ENCODE data around the gene DUT. TPM values are rescaled to one million over a fixed set of nuclear protein-coding genes. Genes with fewer than 3 reads are reported as not detected.
"Not testable (repeated sequence)": the region's sequence is repeated elsewhere in the genome, so short reads cannot be mapped to it uniquely, and the experiment has no call there.

The DUT gene
- polyA plus RNA-seq, 6 donors from 2014 or later = 106 to 117 (median 112) TPM

DNA sequence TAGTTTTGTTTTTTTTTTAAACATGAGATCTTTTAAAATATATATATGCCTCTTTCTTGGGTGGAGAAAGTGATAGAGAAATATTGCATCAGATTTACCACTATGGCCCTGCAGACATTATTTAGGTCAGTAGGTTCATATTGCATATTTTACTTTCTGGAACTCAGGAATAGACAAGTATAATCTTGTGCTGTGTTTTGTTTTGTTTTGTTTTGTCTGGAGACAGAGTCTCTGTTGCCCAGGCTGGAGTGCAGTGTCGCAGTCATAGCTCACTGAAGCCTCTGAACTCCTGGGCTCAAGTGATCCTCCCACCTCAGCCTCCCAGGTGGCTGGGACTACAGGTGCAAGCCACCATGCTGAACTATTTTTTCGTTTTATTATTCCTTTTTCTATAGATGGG lies 21.5 kb upstream of the DUT start:
- no peak overlapping the region for H3K4me3 Mint-ChIP-seq
- H3K36me3 Mint-ChIP-seq = no peaks in the 10 kb centered on the region
- H3K9me3 Mint-ChIP-seq = no peaks in the 10 kb centered on the region
- no peak overlapping the region for H3K27ac Mint-ChIP-seq
- no peaks in the 10 kb centered on the region for H3K27me3 Mint-ChIP-seq
- ATAC-seq (ENCODE audit: low read depth in 2 of 2) = no peak
- no peaks in the 10 kb centered on the region for H3K4me1 Mint-ChIP-seq
- DNase-seq = no peak

DNA sequence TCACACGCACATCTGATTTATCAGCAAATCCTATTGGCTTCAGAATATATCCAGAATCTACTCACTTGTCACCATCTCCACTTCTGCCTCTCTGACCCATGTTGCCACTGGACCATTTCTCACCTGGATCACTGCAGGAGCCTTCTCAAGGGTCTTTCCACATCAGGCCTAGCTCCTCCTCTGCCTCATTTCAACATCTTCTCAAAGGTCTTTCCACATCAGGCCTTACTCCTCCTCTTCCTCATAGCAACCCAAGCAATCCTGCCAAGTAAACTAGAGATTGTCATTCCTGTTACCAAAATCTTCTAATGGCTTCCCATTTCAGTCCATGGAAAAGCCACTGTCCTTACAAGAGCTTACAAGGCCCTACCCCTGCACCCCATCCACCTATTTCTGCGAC lies 18.0 kb upstream of the DUT start:
- Mint-ChIP-seq H3K27me3 (no peaks in the 10 kb centered on the region), H3K27ac (peak overlapping the region in 1 of 6 donors; percentile 12), H3K9me3 (no peaks in the 10 kb centered on the region), H3K36me3 (no peaks in the 10 kb centered on the region), H3K4me3 (no peak overlapping the region), H3K4me1 (no peaks in the 10 kb centered on the region)
- DNase-seq (no peak), ATAC-seq (ENCODE audit: low read depth in 2 of 2) (no peak)

DNA sequence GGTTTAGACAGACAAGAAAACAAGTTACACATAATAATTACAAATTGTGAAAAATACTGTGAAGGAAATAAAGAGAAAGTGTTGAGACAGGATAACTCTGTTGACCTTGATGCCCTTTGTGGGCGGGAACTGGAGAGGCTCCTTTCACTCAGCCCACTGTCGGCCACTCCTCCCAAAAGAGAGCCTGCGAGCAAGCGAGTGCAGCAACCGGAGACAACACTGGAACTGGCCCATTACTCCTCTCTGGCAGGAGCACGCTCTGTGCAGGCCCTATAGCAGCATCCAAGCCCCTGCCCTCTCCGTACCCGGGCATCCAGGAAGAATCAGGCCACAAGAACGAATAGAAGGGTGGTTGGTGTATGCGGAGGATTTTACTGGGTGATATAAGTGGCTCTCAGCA lies 16.2 kb upstream of the DUT start:
- H3K9me3 Mint-ChIP-seq = no peaks in the 10 kb centered on the region
- no peak for ATAC-seq (ENCODE audit: low read depth in 2 of 2)
- no peak overlapping the region for H3K27ac Mint-ChIP-seq
- no peaks in the 10 kb centered on the region for H3K36me3 Mint-ChIP-seq
- no peaks in the 10 kb centered on the region for H3K27me3 Mint-ChIP-seq
- DNase-seq = no peak
- no peak overlapping the region for H3K4me3 Mint-ChIP-seq
- no peaks in the 10 kb centered on the region for H3K4me1 Mint-ChIP-seq

DNA sequence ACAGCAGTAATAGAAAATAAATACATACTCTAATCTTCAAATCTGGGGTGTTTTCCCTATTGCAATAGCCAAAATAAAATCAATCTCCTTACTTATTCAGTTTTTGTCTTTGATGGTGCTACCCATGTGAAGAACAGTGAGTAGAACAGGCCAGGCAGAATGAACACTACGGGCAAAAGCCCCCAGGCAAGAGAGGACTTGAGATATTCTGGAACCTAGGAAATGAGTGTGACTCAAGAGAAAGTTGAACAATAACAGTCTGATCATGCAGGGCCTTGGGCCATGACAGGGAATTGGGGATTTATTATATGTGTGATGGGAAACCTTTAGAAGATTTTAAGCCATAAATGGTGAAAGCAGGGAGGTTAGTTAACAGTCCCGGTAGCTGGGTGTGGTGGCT lies 14.0 kb upstream of the DUT start:
- H3K36me3 Mint-ChIP-seq = no peaks in the 10 kb centered on the region
- no peaks in the 10 kb centered on the region for H3K4me1 Mint-ChIP-seq
- H3K4me3 Mint-ChIP-seq = no peak overlapping the region
- ATAC-seq (ENCODE audit: low read depth in 2 of 2) (no peak), DNase-seq (no peak)
- peak overlapping the region in 1 of 6 donors; percentile 55 for H3K27ac Mint-ChIP-seq
- H3K27me3 Mint-ChIP-seq = no peaks in the 10 kb centered on the region
- no peaks in the 10 kb centered on the region for H3K9me3 Mint-ChIP-seq

DNA sequence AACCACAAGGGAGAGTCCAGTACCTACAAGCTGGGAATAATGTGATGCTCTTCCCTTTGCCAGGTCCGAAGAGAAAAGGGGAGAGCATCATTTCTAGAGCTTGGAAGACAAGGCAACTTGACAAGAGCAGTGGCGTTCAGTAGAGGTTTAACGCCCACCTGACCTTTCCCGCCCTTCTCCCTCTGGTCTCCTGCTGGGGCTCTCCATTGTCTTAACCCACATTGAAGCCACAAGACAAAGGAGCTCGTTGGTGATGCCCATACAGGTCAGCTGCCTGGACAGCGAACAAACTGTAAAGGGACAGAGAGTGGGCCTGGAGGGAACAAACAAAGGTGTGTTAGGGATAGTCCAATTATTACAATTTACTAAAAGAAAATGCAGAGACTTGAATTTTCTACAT lies 13.1 kb upstream of the DUT start:
- H3K4me1 Mint-ChIP-seq = no peaks in the 10 kb centered on the region
- DNase-seq (no peak), ATAC-seq (ENCODE audit: low read depth in 2 of 2) (no peak)
- no peak overlapping the region for H3K27ac Mint-ChIP-seq
- H3K9me3 Mint-ChIP-seq = no peaks in the 10 kb centered on the region
- H3K4me3 Mint-ChIP-seq = no peak overlapping the region
- no peaks in the 10 kb centered on the region for H3K27me3 Mint-ChIP-seq
- no peaks in the 10 kb centered on the region for H3K36me3 Mint-ChIP-seq

DNA sequence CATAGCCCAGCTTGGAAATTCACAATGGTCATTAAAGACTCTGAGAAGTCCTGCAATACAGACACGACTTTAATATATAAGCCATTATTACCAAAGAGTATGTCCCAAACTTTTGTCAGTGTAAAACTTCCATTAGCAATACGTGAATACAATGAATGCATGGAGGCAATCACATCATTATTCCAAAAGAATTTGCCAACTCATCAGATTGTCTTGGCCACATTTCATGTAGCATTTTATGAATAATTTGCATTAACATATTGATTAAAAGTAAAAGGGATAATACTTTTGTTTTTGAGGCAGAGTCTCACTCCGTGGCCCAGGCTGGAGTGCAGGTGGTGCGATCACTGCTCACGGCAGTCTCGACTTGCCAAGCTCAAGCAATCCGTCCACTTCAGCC lies 7.9 kb upstream of the DUT start:
- H3K4me1 Mint-ChIP-seq = peaks cover 7 to 10% (median 8%) of the 10 kb centered on the region in 3 donors
- DNase-seq = no peak
- no peaks in the 10 kb centered on the region for H3K27me3 Mint-ChIP-seq
- H3K27ac Mint-ChIP-seq = no peak overlapping the region
- no peak overlapping the region for H3K4me3 Mint-ChIP-seq
- peaks cover 0 to 4% of the 10 kb centered on the region in 2 donors for H3K36me3 Mint-ChIP-seq
- ATAC-seq (ENCODE audit: low read depth in 2 of 2) = no peak
- H3K9me3 Mint-ChIP-seq = no peaks in the 10 kb centered on the region

DNA sequence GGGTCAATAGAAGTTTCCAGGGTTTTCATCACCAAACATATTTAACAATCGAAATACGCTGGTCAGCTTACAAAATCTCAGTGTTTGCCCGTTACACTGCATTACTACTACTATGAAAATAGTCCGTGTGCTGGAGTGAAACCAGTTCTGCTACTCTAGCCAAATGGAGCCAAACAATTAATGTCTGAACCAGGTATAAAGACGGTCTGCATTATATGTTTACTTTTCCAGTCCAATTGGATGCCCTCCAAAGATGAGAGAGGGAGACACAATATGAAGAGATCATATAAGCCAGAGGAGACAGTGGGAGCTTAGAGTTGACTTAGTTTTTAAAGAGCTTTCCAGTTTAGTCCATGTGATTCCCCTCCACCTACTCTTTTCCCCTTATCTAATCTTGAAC lies 6.3 kb upstream of the DUT start:
- H3K36me3 Mint-ChIP-seq = peaks cover 0 to 4% of the 10 kb centered on the region in 2 donors
- H3K9me3 Mint-ChIP-seq = no peaks in the 10 kb centered on the region
- H3K4me1 Mint-ChIP-seq = peaks cover 8 to 14% (median 11%) of the 10 kb centered on the region in 3 donors
- H3K4me3 Mint-ChIP-seq = no peak overlapping the region
- ATAC-seq (ENCODE audit: low read depth in 2 of 2) (no peak), DNase-seq (no peak)
- H3K27me3 Mint-ChIP-seq = no peaks in the 10 kb centered on the region
- no peak overlapping the region for H3K27ac Mint-ChIP-seq

DNA sequence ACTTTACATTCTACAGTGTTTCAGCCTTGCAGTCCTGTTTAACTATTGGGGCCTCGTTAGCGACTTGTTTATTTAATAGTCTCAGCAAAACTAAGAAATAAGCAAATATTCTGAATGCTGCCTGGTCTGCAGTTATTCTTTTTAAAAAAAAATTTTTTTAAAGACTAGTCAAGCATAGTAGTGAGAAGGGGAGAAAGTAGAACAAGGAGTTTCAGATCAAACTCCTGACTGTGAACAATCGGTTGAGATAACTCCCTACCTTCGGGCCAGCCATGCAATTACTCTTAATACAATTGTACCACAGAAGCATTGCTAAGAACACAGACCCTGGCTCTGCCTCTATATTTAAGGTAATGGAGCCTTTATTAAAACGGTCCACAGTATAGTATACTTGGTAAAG lies 5.8 kb upstream of the DUT start:
- ATAC-seq (ENCODE audit: low read depth in 2 of 2) (no peak), DNase-seq (no peak)
- no peaks in the 10 kb centered on the region for H3K9me3 Mint-ChIP-seq
- H3K27ac Mint-ChIP-seq = no peak overlapping the region
- peaks cover 0 to 4% of the 10 kb centered on the region in 2 donors for H3K36me3 Mint-ChIP-seq
- peak overlapping the region in 1 of 8 donors; percentile 55 for H3K4me3 Mint-ChIP-seq
- peaks cover 12 to 18% (median 16%) of the 10 kb centered on the region in 3 donors for H3K4me1 Mint-ChIP-seq
- no peaks in the 10 kb centered on the region for H3K27me3 Mint-ChIP-seq

DNA sequence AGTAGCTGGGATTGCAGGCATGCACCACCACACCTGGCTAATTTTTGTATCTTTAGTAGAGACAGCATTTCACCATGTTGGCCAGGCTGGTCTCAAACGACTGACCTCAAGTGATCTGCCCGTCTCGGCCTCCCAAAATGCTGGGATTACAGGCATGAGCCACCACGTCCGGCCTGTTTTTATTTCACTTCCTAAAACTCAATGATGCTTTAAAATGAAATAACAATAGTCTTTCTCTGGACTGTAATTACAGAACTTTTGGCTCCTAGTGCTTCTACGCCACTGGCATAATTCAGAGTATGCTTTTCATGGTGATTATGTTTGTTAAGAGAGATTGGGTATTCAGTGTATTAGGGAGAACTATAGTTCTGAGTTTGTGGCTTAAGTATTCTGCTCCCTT lies 5.0 kb upstream of the DUT start:
- peak overlapping the region in 2 of 6 donors; percentile 22 to 33 for H3K27ac Mint-ChIP-seq
- ATAC-seq (ENCODE audit: low read depth in 2 of 2); H3K9me3 Mint-ChIP-seq; H3K27me3 Mint-ChIP-seq; DNase-seq; H3K36me3 Mint-ChIP-seq: not testable (repeated sequence)
- peaks cover 19 to 25% (median 20%) of the 10 kb centered on the region in 3 donors for H3K4me1 Mint-ChIP-seq
- peak overlapping the region in 4 of 8 donors; percentile 6 to 55 (median 17) for H3K4me3 Mint-ChIP-seq

DNA sequence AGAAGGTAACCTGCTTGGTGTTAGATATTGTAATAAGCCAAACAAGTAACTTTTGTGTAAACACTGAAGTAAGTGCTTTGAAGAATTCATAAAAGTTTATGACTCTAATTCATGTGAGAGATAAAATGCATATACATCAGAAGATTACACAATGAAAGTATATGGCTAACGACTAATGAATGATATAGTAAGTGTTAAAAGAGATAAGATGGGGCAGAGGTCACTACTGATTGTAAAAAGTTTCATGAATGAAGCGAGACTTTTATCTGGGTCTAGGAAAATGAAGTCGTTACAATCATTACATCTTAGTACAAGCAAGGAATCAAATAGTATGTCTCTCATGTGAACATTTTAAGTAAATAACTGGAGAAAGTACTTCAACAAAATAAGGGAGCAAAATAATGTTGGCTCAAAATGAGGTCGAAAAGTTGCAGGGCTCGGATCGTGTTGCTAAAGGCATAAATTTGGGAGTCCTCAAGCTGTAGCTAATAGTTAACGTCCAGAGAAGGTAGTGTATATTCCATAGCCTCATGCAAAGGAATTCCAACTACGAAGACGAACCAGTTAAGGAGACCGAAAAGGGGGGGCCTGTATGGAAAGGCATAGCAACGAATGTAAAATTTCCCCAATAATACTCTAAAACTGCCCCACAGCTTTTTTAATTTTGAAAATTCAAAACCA lies 984 bp upstream of the DUT start:
- Mint-ChIP-seq H3K4me1 (peaks cover 23 to 33% (median 30%) of the 10 kb centered on the region in 3 donors), H3K27ac (peak overlapping the region; percentile 95 to 99 (median 98)), H3K9me3 (no peaks in the 10 kb centered on the region), H3K27me3 (no peaks in the 10 kb centered on the region), H3K36me3 (peaks cover 7 to 9% of the 10 kb centered on the region in 2 donors), H3K4me3 (peak overlapping the region; percentile 91 to 100 (median 98))
- ATAC-seq (ENCODE audit: low read depth in 2 of 2) (no peak), DNase-seq (no peak)

DNA sequence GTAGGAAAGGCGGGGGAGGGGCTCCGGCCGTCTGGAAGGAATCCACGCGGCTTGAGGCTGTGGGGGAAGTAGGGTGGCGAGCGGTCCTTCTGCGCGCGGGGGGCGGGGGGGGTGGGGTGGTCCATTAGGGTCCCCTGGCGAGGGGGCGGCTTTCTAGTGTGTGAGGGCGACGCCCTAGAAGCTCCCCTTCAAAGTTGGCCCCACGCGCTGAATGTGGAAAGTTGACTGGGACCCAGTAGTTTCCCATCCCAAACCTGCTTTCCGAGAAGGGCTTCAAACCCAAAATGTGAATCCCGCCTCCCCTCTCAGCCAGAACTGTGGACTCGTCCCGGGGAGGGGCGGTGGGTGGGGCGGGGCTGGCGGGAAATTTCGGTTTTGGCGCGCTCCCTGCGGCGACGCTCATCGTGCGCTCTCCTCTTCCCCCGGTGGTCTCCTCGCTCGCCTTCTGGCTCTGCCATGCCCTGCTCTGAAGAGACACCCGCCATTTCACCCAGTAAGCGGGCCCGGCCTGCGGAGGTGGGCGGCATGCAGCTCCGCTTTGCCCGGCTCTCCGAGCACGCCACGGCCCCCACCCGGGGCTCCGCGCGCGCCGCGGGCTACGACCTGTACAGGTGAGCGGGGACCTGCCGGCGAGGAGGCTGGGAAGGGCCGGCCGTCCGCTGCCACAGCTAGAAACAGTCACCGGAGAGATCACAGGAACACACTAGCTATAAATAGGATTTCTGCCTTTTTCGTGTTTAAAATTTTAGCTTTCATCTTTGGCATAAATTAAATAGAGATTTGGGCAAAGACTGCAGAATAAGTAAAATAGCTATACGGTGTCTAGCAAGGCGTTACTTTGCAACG lies 790 bp downstream of the DUT start:
- Mint-ChIP-seq H3K9me3 (no peaks in the 10 kb centered on the region), H3K36me3 (peaks cover 7 to 9% of the 10 kb centered on the region in 2 donors), H3K4me3 (peak overlapping the region; percentile 85 to 100 (median 98)), H3K27ac (peak overlapping the region; percentile 89 to 98 (median 97)), H3K4me1 (peaks cover 13 to 25% (median 23%) of the 10 kb centered on the region in 3 donors), H3K27me3 (no peaks in the 10 kb centered on the region)
- peak; percentile 70 for DNase-seq
- peak; percentile 62 to 64 for ATAC-seq (ENCODE audit: low read depth in 2 of 2)

DNA sequence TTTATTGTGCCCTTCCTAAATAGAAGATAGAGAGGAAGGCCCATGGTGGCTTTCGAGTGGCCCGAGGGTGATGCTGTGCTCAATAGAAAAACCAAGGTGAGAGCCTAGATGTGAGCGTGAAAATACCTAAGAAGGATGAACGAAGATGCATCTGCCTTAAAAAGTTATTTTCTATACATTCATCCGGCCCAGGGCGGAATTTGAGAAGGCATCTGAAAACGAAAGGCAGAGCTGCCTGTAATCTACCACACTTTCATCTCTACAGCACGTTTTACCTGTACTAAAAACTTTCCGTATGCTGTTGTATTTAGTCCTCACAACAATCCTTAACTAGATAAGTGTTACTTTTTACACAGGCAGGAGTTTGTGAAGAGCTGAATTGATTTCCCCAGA lies 1.4 kb downstream of the DUT start:
- Mint-ChIP-seq H3K27me3 (no peaks in the 10 kb centered on the region), H3K4me1 (peaks cover 12 to 25% (median 23%) of the 10 kb centered on the region in 3 donors), H3K4me3 (peak overlapping the region; percentile 85 to 100 (median 98)), H3K27ac (peak overlapping the region; percentile 57 to 98 (median 93)), H3K36me3 (peaks cover 7 to 9% of the 10 kb centered on the region in 2 donors), H3K9me3 (no peaks in the 10 kb centered on the region)
- DNase-seq = no peak
- ATAC-seq (ENCODE audit: low read depth in 2 of 2) = no peak

DNA sequence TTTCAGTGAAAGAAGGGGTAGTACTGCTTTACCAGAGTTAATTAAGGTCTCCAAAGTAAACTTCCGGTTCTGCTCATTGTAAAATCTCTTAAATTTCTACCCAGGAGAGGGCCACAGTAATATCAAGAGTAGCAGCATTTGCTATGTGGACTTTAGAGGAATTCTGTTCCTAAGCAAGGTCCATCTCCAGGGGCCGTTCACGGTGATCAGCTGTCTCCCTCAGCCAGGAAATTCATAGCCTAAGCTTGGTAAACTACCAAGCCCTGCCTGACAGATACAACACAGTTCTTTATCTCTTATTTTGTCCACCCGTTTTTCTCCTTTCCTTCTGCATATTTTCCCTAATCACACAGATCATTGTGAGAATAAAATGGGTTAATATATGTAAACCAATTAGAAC lies 2.3 kb downstream of the DUT start:
- no peaks in the 10 kb centered on the region for H3K27me3 Mint-ChIP-seq
- H3K27ac Mint-ChIP-seq = peak overlapping the region in 1 of 6 donors; percentile 68
- no peaks in the 10 kb centered on the region for H3K9me3 Mint-ChIP-seq
- peak overlapping the region in 4 of 8 donors; percentile 12 to 61 (median 26) for H3K4me3 Mint-ChIP-seq
- H3K4me1 Mint-ChIP-seq = peaks cover 12 to 25% (median 23%) of the 10 kb centered on the region in 3 donors
- DNase-seq = no peak
- no peak for ATAC-seq (ENCODE audit: low read depth in 2 of 2)
- peaks cover 6 to 7% of the 10 kb centered on the region in 2 donors for H3K36me3 Mint-ChIP-seq

DNA sequence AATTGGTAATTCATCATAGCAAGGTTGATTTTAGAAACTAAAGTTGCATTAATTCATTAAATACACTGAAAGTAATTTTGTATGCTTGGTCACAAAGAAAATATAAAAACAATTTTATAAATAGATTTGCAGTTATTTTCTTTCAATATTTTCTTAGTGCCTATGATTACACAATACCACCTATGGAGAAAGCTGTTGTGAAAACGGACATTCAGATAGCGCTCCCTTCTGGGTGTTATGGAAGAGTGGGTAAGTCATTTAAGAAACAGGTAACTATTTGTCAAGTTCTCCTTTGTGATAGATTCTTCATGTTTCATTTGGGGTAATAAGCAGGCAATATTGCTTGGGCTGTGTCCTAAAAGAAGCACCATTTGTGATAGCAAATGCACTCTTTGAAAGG lies 3.0 kb downstream of the DUT start:
- ATAC-seq (ENCODE audit: low read depth in 2 of 2) = no peak

More for the DNA sequence above, 3.0 kb downstream of the DUT start:
- Mint-ChIP-seq H3K4me1 (peaks cover 12 to 25% (median 23%) of the 10 kb centered on the region in 3 donors), H3K4me3 (peak overlapping the region in 1 of 8 donors; percentile 61), H3K27ac (no peak overlapping the region), H3K36me3 (peaks cover 6 to 7% of the 10 kb centered on the region in 2 donors), H3K9me3 (no peaks in the 10 kb centered on the region), H3K27me3 (no peaks in the 10 kb centered on the region)
- DNase-seq = no peak
